Inflammatory macrophage treated with lipopolysaccharide for 4 hours (primary cell): ENCODE results near the gene TATDN3.
A peak's percentile ranks its signal among the peaks of the same experiment; 100 is the strongest.
"Not testable (repeated sequence)": the region's sequence is repeated elsewhere in the genome, so short reads cannot be mapped to it uniquely, and the experiment has no call there.

Source experiments
- DNase-seq: peaks from one replicate; pipeline ENCODE4 v3.0.0-alpha.2; 2020

Gene TATDN3

GRCh38 chr1:212777151-212777550, 14.5 kb upstream of the TATDN3 start:
- peak; percentile 69 for DNase-seq

- not testable (repeated sequence) for DNase-seq
These were observed 12.6 kb upstream of the TATDN3 start for GRCh38 chr1:212779086-212779485.

GRCh38 chr1:212780759-212781158, 10.9 kb upstream of the TATDN3 start:
- DNase-seq: no peak

GRCh38 chr1:212781225-212781624, 10.5 kb upstream of the TATDN3 start:
- DNase-seq: no peak

- DNase-seq: peak; percentile 85
These were observed 9.1 kb upstream of the TATDN3 start for GRCh38 chr1:212782422-212783154.

GRCh38 chr1:212783976-212784375, 7.7 kb upstream of the TATDN3 start:
- DNase-seq: no peak

GRCh38 chr1:212785871-212786270, 5.8 kb upstream of the TATDN3 start:
- no peak for DNase-seq

- peak; percentile 77 for DNase-seq
These were observed 426 bp upstream of the TATDN3 start for GRCh38 chr1:212791261-212791675.

GRCh38 chr1:212792396-212792908, 758 bp downstream of the TATDN3 start:
- no peak for DNase-seq

- peak; percentile 95 for DNase-seq
These were observed 2.9 kb downstream of the TATDN3 start for GRCh38 chr1:212794561-212795014.

- peak; percentile 31 for DNase-seq
These were observed 6.0 kb downstream of the TATDN3 start for GRCh38 chr1:212797681-212798080.

- DNase-seq: no peak
These were observed 14.1 kb downstream of the TATDN3 start for GRCh38 chr1:212805767-212806166.

GRCh38 chr1:212814537-212815334, 23.0 kb downstream of the TATDN3 start:
- peak; percentile 40 for DNase-seq

- no peak for DNase-seq
These were observed 25.0 kb downstream of the TATDN3 start for GRCh38 chr1:212816567-212817278.

GRCh38 chr1:212819726-212820125, 28.0 kb downstream of the TATDN3 start:
- DNase-seq: peak; percentile 89

GRCh38 chr1:212820969-212821368, 29.3 kb downstream of the TATDN3 start:
- DNase-seq: no peak

- DNase-seq: no peak
These were observed 31.3 kb downstream of the TATDN3 start for GRCh38 chr1:212822956-212823355.

GRCh38 chr1:212824201-212824600, 32.5 kb downstream of the TATDN3 start:
- no peak for DNase-seq

- no peak for DNase-seq
These were observed 34.2 kb downstream of the TATDN3 start for GRCh38 chr1:212825798-212826452.

- DNase-seq: no peak
These were observed 35.6 kb downstream of the TATDN3 start for GRCh38 chr1:212827171-212827776.

GRCh38 chr1:212827831-212828278, 36.2 kb downstream of the TATDN3 start:
- no peak for DNase-seq

GRCh38 chr1:212828395-212828794, 36.7 kb downstream of the TATDN3 start:
- DNase-seq: no peak
